LNCAP (cell line): ENCODE results near the gene PLXNB3.

Experiments used
- CTCF ChIP-seq: fragments of 450-650 bp; IDR thresholded peaks from 2 replicates; pipeline ENCODE4 v1.5.1; 2017; ENCODE audit warnings: mild to moderate bottlenecking

The PLXNB3 gene

GRCh38 chrX:153763989-153764755 is at the start of gene PLXNB3:
Gene PLXNB3, plus strand, starts transcription at chrX:153764249. Its CDS starts 1,287 bp downstream, at chrX:153765536.
- peak; percentile 81 for TF ChIP-seq CTCF

GRCh38 chrX:153714256-153714655 is 49.8 kb upstream of the PLXNB3 start:
- TF ChIP-seq CTCF, result no peak

- TF ChIP-seq CTCF, result no peak
Measured at GRCh38 chrX:153717445-153717844, 46.6 kb upstream of the PLXNB3 start.

GRCh38 chrX:153719238-153719637 is 44.8 kb upstream of the PLXNB3 start:
- no peak for TF ChIP-seq CTCF

GRCh38 chrX:153719701-153720100 is 44.3 kb upstream of the PLXNB3 start:
- TF ChIP-seq CTCF, result no peak

GRCh38 chrX:153722704-153723350 is 41.2 kb upstream of the PLXNB3 start:
- TF ChIP-seq CTCF, result no peak

- TF ChIP-seq CTCF, result no peak; the same call in 1 of the 2 replicates
Measured at GRCh38 chrX:153723351-153724251, 40.4 kb upstream of the PLXNB3 start.
